ENCODE data around the gene TXLNA.
A peak's percentile ranks its signal among the peaks of the same experiment; 100 is the strongest.
"Not testable (repeated sequence)": the region's sequence is repeated elsewhere in the genome, so short reads cannot be mapped to it uniquely, and the experiment has no call there.

TXLNA gene

DNA sequence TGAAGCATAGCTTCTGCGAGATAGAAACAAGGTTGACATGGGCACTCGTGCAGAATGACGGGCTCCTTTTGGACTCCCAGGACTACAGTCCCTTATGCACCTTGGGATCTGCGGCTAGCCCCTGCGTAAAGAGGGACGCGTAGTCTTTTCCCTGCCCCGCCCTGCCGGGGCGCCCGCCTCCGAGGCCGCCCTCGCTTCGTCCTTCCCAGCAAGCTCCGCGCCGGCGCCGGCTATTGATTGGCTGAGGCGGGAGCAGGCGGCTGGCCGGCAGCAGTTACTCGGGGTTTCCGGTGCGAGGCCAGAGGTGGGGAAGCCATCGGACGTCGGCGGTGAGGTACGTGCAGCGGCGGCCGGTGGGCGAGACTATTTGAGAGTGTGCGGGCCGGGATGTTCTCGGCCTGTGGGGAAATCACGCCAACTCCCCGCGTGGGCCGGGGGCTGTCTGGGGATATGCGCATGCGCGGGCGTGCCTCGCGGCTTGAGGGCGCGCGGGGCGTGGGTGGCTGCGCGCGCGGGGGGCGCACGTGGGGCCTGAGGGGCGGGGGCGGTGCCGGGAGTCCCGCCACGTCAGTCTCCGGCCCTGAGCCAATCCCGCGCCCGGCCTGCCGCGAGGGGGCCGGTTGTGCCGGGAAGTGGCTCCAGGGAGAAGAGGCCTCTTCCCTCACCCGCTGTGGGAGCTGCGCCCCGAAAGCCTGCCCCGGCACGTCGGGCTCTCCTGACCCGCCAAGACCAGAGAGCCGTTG is at the start of gene TXLNA:
Gene TXLNA (plus strand): TSS at position 233 of the 743 bp plus-strand sequence. CDS start 671 bp downstream, outside the sequence.
- H3K27ac ChIP-seq = peak within 1 kb of the TSS; percentile 91
- TF ChIP-seq, protein P1, sequence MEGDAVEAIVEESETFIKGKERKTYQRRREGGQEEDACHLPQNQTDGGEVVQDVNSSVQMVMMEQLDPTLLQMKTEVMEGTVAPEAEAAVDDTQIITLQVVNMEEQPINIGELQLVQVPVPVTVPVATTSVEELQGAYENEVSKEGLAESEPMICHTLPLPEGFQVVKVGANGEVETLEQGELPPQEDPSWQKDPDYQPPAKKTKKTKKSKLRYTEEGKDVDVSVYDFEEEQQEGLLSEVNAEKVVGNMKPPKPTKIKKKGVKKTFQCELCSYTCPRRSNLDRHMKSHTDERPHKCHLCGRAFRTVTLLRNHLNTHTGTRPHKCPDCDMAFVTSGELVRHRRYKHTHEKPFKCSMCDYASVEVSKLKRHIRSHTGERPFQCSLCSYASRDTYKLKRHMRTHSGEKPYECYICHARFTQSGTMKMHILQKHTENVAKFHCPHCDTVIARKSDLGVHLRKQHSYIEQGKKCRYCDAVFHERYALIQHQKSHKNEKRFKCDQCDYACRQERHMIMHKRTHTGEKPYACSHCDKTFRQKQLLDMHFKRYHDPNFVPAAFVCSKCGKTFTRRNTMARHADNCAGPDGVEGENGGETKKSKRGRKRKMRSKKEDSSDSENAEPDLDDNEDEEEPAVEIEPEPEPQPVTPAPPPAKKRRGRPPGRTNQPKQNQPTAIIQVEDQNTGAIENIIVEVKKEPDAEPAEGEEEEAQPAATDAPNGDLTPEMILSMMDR (conservative IDR thresholded peaks at IDR 0.05) = no peak

DNA sequence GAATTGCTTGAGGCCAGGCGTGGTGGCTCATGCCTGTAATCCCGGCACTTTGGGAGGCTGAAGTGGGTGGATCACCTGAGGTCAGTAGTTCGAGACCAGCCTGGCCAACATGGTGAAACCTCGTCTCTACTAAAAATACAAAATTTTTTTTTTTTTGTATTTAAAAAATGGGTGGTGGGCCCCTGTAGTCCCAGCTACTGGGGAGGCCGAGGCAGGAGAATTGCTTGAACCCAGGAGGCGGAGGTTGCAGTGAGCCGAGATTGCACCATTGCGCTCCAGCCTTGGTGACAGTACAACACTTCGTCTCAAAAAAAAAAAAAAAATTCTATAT is 45.6 kb upstream of the TXLNA start:
- H3K27ac ChIP-seq = not testable (repeated sequence)

DNA sequence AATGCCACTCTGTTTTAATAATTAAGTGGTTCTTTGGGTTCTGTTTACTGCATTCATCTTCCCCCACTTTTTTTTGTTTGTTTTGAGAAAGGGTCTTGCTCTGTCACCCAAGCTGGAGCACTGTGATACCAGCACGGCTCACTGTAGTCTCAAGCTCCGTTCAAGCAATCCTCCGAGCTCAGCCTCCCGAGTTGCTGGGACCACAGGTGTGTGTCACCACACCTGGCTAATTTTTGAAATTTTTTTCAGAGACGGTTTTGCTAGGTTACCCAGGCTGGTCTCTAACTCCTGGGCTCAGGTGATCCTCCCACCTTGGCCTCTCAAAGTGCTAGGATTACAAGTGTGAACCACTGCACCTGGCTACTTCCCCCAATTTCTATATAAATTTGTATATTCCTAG is 42.4 kb upstream of the TXLNA start:
- TF ChIP-seq, protein P1 (conservative IDR thresholded peaks at IDR 0.05) = no peak
- H3K27ac ChIP-seq = no peak overlapping the region

DNA sequence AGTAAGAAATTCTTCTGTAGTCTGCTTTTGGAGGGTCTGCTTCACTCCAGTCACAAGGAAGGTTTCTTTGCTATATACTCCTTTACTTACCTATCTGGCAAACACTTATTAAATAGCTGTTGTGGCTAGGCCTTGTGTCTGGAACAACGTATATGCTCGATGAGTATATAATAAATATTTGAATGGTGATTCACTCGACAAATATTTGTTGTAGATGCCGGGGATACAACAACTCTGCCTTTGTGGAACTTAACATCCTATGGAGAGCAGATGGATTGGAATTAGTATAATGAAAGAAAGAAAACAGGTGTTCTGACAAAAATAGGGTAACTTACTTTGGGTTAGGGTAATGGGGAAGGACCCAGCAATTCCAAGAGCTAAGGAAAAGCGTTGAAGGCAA is 40.5 kb upstream of the TXLNA start:
- TF ChIP-seq, protein P1 (conservative IDR thresholded peaks at IDR 0.05) = no peak
- H3K27ac ChIP-seq = no peak overlapping the region

DNA sequence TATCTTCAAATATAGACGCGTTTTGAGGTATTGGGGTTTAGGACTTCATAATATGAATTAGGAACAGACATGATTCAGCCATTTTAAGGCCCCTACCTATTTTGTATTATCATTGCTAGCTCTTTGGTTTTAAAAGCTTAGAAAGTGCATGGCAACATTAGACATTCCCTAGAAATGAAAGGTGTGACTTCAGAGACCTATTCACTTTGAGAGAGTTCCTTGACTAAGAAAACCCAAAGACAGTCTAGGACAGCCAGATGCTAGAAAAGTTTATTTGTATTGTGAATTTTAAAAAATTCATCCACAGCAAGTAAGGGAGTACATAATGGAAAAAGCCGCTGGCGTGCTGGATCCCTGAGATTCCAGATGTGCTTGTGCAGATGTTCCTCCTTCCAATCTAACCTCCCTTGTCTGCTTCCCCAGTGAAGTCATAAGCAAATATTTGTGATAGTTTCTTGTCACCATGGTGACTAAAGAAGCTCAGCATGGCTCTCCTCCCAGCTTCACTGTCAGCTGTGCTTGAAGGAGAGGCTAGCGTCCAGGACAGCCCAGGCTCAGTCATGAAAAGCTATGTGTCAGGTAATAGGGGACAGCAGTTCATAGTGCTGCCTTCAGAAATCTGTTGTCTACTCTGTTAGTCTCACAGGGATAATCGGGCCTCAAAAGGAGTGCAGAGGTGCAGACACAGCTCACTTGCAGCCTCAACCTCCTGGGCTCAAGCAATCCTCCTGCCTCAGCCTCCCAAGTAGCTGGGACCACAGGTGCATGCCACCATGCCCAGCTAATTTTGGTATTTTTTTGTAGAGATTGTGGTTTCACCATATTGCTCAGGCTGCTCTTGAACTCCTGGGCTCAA is 36.8 kb upstream of the TXLNA start:
- TF ChIP-seq, protein P1 (conservative IDR thresholded peaks at IDR 0.05) = no peak
- H3K27ac ChIP-seq = peak overlapping the region; percentile 10; the same call in 1 of the 2 replicates

DNA sequence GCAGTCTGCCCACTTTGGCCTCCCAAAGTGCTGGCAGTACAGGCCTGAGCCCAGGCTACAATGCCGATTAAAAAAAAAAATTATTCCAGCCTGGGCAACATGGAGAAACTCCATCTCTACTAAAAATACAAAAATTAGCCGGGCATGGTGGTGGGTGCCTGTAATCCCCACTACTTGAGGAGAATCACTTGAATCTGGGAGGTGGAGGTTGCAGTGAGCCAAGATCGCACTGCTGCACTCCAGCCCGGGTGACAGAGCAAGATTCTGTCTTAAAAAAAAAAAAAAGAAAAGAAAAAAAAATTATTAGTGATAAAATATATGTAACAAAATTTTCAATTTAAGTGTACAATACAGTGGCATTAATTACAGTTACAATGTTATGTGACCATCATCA is 36.2 kb upstream of the TXLNA start:
- peak overlapping the region; percentile 10; the same call in 1 of the 2 replicates for H3K27ac ChIP-seq

DNA sequence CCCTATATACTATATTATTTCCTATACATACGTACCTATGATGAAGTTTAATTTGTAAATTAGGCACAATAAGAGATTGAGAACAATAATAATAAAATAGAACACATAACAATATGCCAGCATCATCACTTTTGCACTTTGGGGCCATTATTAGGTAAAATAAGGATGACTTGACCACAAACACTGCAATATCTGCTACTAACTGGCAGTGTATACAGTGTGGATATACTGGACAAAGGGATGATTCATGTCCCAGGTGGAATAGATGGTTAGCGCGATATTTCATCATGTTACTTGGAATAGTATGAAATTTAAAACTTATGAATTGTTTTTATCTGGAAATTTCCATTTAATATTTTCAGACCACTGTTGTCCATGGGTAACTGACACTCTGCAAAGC is 35.4 kb upstream of the TXLNA start:
- TF ChIP-seq, protein P1 (conservative IDR thresholded peaks at IDR 0.05) = no peak
- H3K27ac ChIP-seq = no peak overlapping the region

DNA sequence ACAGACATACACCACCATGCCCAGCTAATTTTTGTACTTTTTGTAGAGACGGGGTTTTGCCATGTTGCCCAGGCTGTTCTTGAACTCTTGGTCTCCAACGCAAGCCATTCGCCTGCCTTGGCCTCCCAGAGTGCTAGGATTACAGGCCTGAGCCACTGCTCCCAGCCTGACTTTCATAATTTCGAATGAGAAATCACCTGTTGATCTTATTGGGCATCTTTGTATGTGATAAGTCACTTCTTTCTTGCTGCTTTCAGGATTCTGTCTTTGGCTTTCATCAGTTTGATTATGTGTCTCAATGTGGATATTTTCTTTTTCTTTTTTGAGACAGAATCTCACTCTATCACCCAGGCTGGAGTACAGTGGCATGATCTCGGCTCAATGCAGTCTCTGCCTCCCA is 31.7 kb upstream of the TXLNA start:
- not testable (repeated sequence) for H3K27ac ChIP-seq

DNA sequence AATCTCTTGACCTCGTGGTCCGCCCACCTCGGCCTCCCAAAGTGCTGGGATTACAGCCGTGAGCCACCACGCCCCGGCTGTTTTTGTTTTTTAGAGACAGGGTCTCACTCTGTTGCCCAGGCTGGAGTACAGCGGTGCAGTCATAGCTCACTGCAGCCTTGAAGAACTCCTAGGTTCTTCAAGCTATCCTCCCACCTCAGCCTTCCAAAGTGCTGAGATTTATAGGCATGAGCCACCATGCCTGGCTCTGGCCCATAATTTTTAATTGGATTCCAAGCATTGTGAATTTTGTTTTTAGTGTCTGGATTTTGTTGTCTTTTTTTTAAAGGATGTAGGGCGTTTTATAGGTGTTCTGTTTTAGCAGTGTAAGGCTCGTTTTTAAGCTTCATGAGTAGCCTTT is 28.6 kb upstream of the TXLNA start:
- H3K27ac ChIP-seq = no peak overlapping the region
- TF ChIP-seq, protein P1 (conservative IDR thresholded peaks at IDR 0.05) = no peak

Data from VCaP (cell line).